ENCODE data around the gene KRT6B.
A peak's percentile ranks its signal among the peaks of the same experiment; 100 is the strongest.

Gene KRT6B

GRCh38 chr12:52411815-52412214 lies 40.1 kb downstream of the KRT6B start:
- TF ChIP-seq YY1 (IDR thresholded peaks at IDR 0.05; ENCODE audit: low read depth) (no peak), CEBPB (IDR thresholded peaks at IDR 0.05) (no peak), ZBTB7A (IDR thresholded peaks at IDR 0.05; ENCODE audit: low read depth) (no peak), TAF1 (IDR thresholded peaks at IDR 0.05; ENCODE audit: low read depth) (no peak), EGR1 (IDR thresholded peaks at IDR 0.05) (no peak), USF1 (IDR thresholded peaks at IDR 0.05) (no peak), FOXM1 (IDR thresholded peaks at IDR 0.05; ENCODE audit: borderline replicate concordance, low read depth) (no peak), MAX (IDR thresholded peaks at IDR 0.05) (no peak)

- no peak for TF ChIP-seq MAX (IDR thresholded peaks at IDR 0.05)
- TF ChIP-seq FOXM1 (IDR thresholded peaks at IDR 0.05; ENCODE audit: borderline replicate concordance, low read depth) = no peak
- TF ChIP-seq CREB1 (IDR thresholded peaks at IDR 0.05; ENCODE audit: low read depth) = no peak
- no peak for TF ChIP-seq USF1 (IDR thresholded peaks at IDR 0.05)
- no peak for TF ChIP-seq EP300 (IDR thresholded peaks at IDR 0.05; ENCODE audit: borderline replicate concordance)
- no peak for TF ChIP-seq TCF12 (IDR thresholded peaks at IDR 0.05; ENCODE audit: low read depth)
Observed at GRCh38 chr12:52407918-52408317, 44.0 kb downstream of the KRT6B start.

GRCh38 chr12:52405922-52406385 lies 46.0 kb downstream of the KRT6B start, which contains the start of gene KRT82:
KRT82 (minus strand) TSS chr12:52406335; CDS start chr12:52406277, 58 bp downstream.
- TF ChIP-seq TEAD4 (IDR thresholded peaks at IDR 0.05) = no peak
- no peak for TF ChIP-seq USF1 (IDR thresholded peaks at IDR 0.05)
- TF ChIP-seq REST (IDR thresholded peaks at IDR 0.05; ENCODE audit: low read depth) = no peak

GRCh38 chr12:52404951-52405350 lies 47.0 kb downstream of the KRT6B start:
- TF ChIP-seq TEAD4 (IDR thresholded peaks at IDR 0.05) = no peak
- TF ChIP-seq RAD21 (IDR thresholded peaks at IDR 0.05; ENCODE audit: low read depth) = peak; percentile 51
- TF ChIP-seq EP300 (IDR thresholded peaks at IDR 0.05; ENCODE audit: borderline replicate concordance) = no peak

- TF ChIP-seq FOXM1 (IDR thresholded peaks at IDR 0.05; ENCODE audit: borderline replicate concordance, low read depth) = no peak
- no peak for TF ChIP-seq MAX (IDR thresholded peaks at IDR 0.05)
- TF ChIP-seq EP300 (IDR thresholded peaks at IDR 0.05; ENCODE audit: borderline replicate concordance) = no peak
- TF ChIP-seq CREB1 (IDR thresholded peaks at IDR 0.05; ENCODE audit: low read depth) = no peak
- TF ChIP-seq EGR1 (IDR thresholded peaks at IDR 0.05) = no peak
- TF ChIP-seq YY1 (IDR thresholded peaks at IDR 0.05; ENCODE audit: low read depth) = no peak
- TF ChIP-seq USF1 (IDR thresholded peaks at IDR 0.05) = no peak
- no peak for TF ChIP-seq REST (IDR thresholded peaks at IDR 0.05; ENCODE audit: low read depth)
- no peak for TF ChIP-seq TAF1 (IDR thresholded peaks at IDR 0.05; ENCODE audit: low read depth)
- TF ChIP-seq RAD21 (IDR thresholded peaks at IDR 0.05; ENCODE audit: low read depth) = no peak
- no peak for TF ChIP-seq NFIC (IDR thresholded peaks at IDR 0.05)
Observed at GRCh38 chr12:52403561-52403960, 48.4 kb downstream of the KRT6B start.

GRCh38 chr12:52402873-52403540 lies 48.9 kb downstream of the KRT6B start:
- TF ChIP-seq USF1 (IDR thresholded peaks at IDR 0.05) (no peak), ZBTB7A (IDR thresholded peaks at IDR 0.05; ENCODE audit: low read depth) (no peak), MAX (IDR thresholded peaks at IDR 0.05) (no peak), YY1 (IDR thresholded peaks at IDR 0.05; ENCODE audit: low read depth) (no peak), FOXM1 (IDR thresholded peaks at IDR 0.05; ENCODE audit: borderline replicate concordance, low read depth) (no peak), TAF1 (IDR thresholded peaks at IDR 0.05; ENCODE audit: low read depth) (no peak), CREB1 (IDR thresholded peaks at IDR 0.05; ENCODE audit: low read depth) (no peak), EP300 (IDR thresholded peaks at IDR 0.05; ENCODE audit: borderline replicate concordance) (no peak), TEAD4 (IDR thresholded peaks at IDR 0.05) (no peak), RAD21 (IDR thresholded peaks at IDR 0.05; ENCODE audit: low read depth) (no peak), NFIC (IDR thresholded peaks at IDR 0.05) (no peak), TCF12 (IDR thresholded peaks at IDR 0.05; ENCODE audit: low read depth) (no peak), CEBPB (IDR thresholded peaks at IDR 0.05) (no peak), REST (IDR thresholded peaks at IDR 0.05; ENCODE audit: low read depth) (no peak), EGR1 (IDR thresholded peaks at IDR 0.05) (no peak)
